Measurements from ENCODE around the gene SRRM2. TPM values are rescaled to one million over a fixed set of nuclear protein-coding genes. Genes with fewer than 3 reads are reported as not detected.

Gene SRRM2
- total RNA-seq, 2 experiments from 2014 or later: 501 to 511 TPM

- peaks cover 10% of the 10 kb centered on the region for H3K4me1 Mint-ChIP-seq (ENCODE audit: low read depth)
- CTCF ChIA-PET: interaction anchor here (0.9 kb wide), 1 partner anchor 182 kb away, joined by 3 read pairs; no protein-coding TSS in a partner anchor
- no peak for ATAC-seq
- H3K27ac Mint-ChIP-seq: no peak overlapping the region
- no peak overlapping the region for H3K4me3 Mint-ChIP-seq
- POLR2A ChIA-PET: interaction anchor here (0.7 to 0.8 kb wide), 3 partner anchors 11 to 784 kb away, joined by 3 read pairs; no protein-coding TSS in a partner anchor
- no peaks in the 10 kb centered on the region for H3K9me3 Mint-ChIP-seq (ENCODE audit: insufficient read depth)
- DNase-seq: no peak
- H3K36me3 Mint-ChIP-seq (ENCODE audit: low read depth): peaks cover 6% of the 10 kb centered on the region
- peaks cover 2% of the 10 kb centered on the region for H3K27me3 Mint-ChIP-seq (ENCODE audit: low read depth)
Observed at GRCh38 chr16:2745116-2745890, 7.1 kb upstream of the SRRM2 start.

GRCh38 chr16:2745961-2746360, 6.5 kb upstream of the SRRM2 start:
- Mint-ChIP-seq H3K36me3 (ENCODE audit: low read depth) (peaks cover 6% of the 10 kb centered on the region), H3K27me3 (ENCODE audit: low read depth) (peaks cover 2% of the 10 kb centered on the region), H3K4me3 (no peak overlapping the region), H3K4me1 (ENCODE audit: low read depth) (peaks cover 17% of the 10 kb centered on the region), H3K27ac (no peak overlapping the region), H3K9me3 (ENCODE audit: insufficient read depth) (no peaks in the 10 kb centered on the region)
- ChIA-PET CTCF (interaction anchor here (0.9 kb wide), 1 partner anchor 181 kb away, joined by 3 read pairs; no protein-coding TSS in a partner anchor), POLR2A (interaction anchor here (0.7 to 0.8 kb wide), 2 partner anchors 11 to 71 kb away, joined by 3 read pairs; no protein-coding TSS in a partner anchor)
- no peak for ATAC-seq
- DNase-seq: no peak

GRCh38 chr16:2748757-2749455, 3.5 kb upstream of the SRRM2 start:
- H3K27ac Mint-ChIP-seq: no peak overlapping the region
- H3K27me3 Mint-ChIP-seq (ENCODE audit: low read depth): peaks cover 2% of the 10 kb centered on the region
- H3K9me3 Mint-ChIP-seq (ENCODE audit: insufficient read depth): no peaks in the 10 kb centered on the region
- H3K4me1 Mint-ChIP-seq (ENCODE audit: low read depth): peaks cover 31% of the 10 kb centered on the region
- ChIA-PET CTCF (no interaction called here), POLR2A (interaction anchor here (5.8 kb wide), 1 partner anchor 26 kb away, joined by 60 read pairs; the partner anchor contains the start of gene ELOB)
- ATAC-seq: no peak
- no peak overlapping the region for H3K4me3 Mint-ChIP-seq
- peaks cover 22% of the 10 kb centered on the region for H3K36me3 Mint-ChIP-seq (ENCODE audit: low read depth)
- DNase-seq: no peak

- H3K27me3 Mint-ChIP-seq (ENCODE audit: low read depth): no peaks in the 10 kb centered on the region
- H3K4me3 Mint-ChIP-seq: no peak overlapping the region
- no peak for DNase-seq
- no peak for ATAC-seq
- peaks cover 37% of the 10 kb centered on the region for H3K4me1 Mint-ChIP-seq (ENCODE audit: low read depth)
- H3K27ac Mint-ChIP-seq: peak overlapping the region; percentile 68
- ChIA-PET CTCF (no interaction called here), POLR2A (interaction anchor here (5.8 kb wide), 1 partner anchor 26 kb away, joined by 60 read pairs; the partner anchor contains the start of gene ELOB)
- no peaks in the 10 kb centered on the region for H3K9me3 Mint-ChIP-seq (ENCODE audit: insufficient read depth)
- peaks cover 27% of the 10 kb centered on the region for H3K36me3 Mint-ChIP-seq (ENCODE audit: low read depth)
Observed at GRCh38 chr16:2749476-2749875, 3.0 kb upstream of the SRRM2 start.

GRCh38 chr16:2749936-2750335, 2.5 kb upstream of the SRRM2 start:
- CTCF ChIA-PET: no interaction called here
- DNase-seq (peak; percentile 46), ATAC-seq (no peak)
- Mint-ChIP-seq H3K36me3 (ENCODE audit: low read depth) (peaks cover 32% of the 10 kb centered on the region), H3K4me3 (peak overlapping the region; percentile 90), H3K27me3 (ENCODE audit: low read depth) (no peaks in the 10 kb centered on the region), H3K4me1 (ENCODE audit: low read depth) (peaks cover 41% of the 10 kb centered on the region), H3K27ac (peak overlapping the region; percentile 68), H3K9me3 (ENCODE audit: insufficient read depth) (no peaks in the 10 kb centered on the region)
- POLR2A ChIA-PET: interaction anchor here (5.8 kb wide), 1 partner anchor 25 kb away, joined by 60 read pairs; the partner anchor contains the start of gene ELOB

- Mint-ChIP-seq H3K4me1 (ENCODE audit: low read depth) (peaks cover 56% of the 10 kb centered on the region), H3K4me3 (peak overlapping the region; percentile 90), H3K36me3 (ENCODE audit: low read depth) (peaks cover 46% of the 10 kb centered on the region), H3K9me3 (ENCODE audit: insufficient read depth) (no peaks in the 10 kb centered on the region), H3K27ac (peak overlapping the region; percentile 99), H3K27me3 (ENCODE audit: low read depth) (no peaks in the 10 kb centered on the region)
- ChIA-PET CTCF (no interaction called here), POLR2A (interaction anchor here (1.1 to 5.8 kb wide), 5 partner anchors 10 to 116 kb away, joined by 4 to 60 read pairs (median 9); partner anchors contain the start of genes ELOB and KCTD5)
- ATAC-seq (no peak), DNase-seq (no peak)
Observed at GRCh38 chr16:2751577-2752034, 832 bp upstream of the SRRM2 start.

- Mint-ChIP-seq H3K9me3 (ENCODE audit: insufficient read depth) (no peaks in the 10 kb centered on the region), H3K4me3 (peak overlapping the region; percentile 95), H3K27ac (peak overlapping the region; percentile 99), H3K4me1 (ENCODE audit: low read depth) (peaks cover 66% of the 10 kb centered on the region), H3K36me3 (ENCODE audit: low read depth) (peaks cover 61% of the 10 kb centered on the region), H3K27me3 (ENCODE audit: low read depth) (no peaks in the 10 kb centered on the region)
- peak; percentile 48 for ATAC-seq
- POLR2A ChIA-PET: interaction anchor here (0.6 to 5.8 kb wide), 10 partner anchors 10 to 397 kb away, joined by 3 to 60 read pairs (median 4); partner anchors contain the start of genes AMDHD2, ELOB and KCTD5
- CTCF ChIA-PET: interaction anchor here (0.9 to 1.3 kb wide), 2 partner anchors 22 to 130 kb away, joined by 3 to 4 read pairs; partner anchors contain the start of gene FLYWCH2
- DNase-seq: peak; percentile 74
Observed at GRCh38 chr16:2752850-2753732, 653 bp downstream of the SRRM2 start.

GRCh38 chr16:2753733-2754020, 1.2 kb downstream of the SRRM2 start:
- Mint-ChIP-seq H3K27me3 (ENCODE audit: low read depth) (no peaks in the 10 kb centered on the region), H3K27ac (peak overlapping the region; percentile 63), H3K9me3 (ENCODE audit: insufficient read depth) (no peaks in the 10 kb centered on the region), H3K4me3 (peak overlapping the region; percentile 95), H3K36me3 (ENCODE audit: low read depth) (peaks cover 67% of the 10 kb centered on the region), H3K4me1 (ENCODE audit: low read depth) (peaks cover 67% of the 10 kb centered on the region)
- ChIA-PET CTCF (interaction anchor here (0.7 to 1.3 kb wide), 3 partner anchors 21 to 129 kb away, joined by 3 to 4 read pairs (median 3); partner anchors contain the start of gene FLYWCH2), POLR2A (interaction anchor here (1.3 to 5.8 kb wide), 5 partner anchors 9 to 71 kb away, joined by 4 to 60 read pairs (median 9); partner anchors contain the start of genes ELOB and KCTD5)
- DNase-seq (no peak), ATAC-seq (no peak)

- Mint-ChIP-seq H3K27me3 (ENCODE audit: low read depth) (no peaks in the 10 kb centered on the region), H3K9me3 (ENCODE audit: insufficient read depth) (no peaks in the 10 kb centered on the region), H3K36me3 (ENCODE audit: low read depth) (peaks cover 76% of the 10 kb centered on the region), H3K4me1 (ENCODE audit: low read depth) (peaks cover 63% of the 10 kb centered on the region), H3K27ac (peak overlapping the region; percentile 63), H3K4me3 (peak overlapping the region; percentile 95)
- DNase-seq: no peak
- CTCF ChIA-PET: no interaction called here
- ATAC-seq: no peak
- POLR2A ChIA-PET: interaction anchor here (1.3 to 5.8 kb wide), 2 partner anchors 13 to 20 kb away, joined by 4 to 60 read pairs; partner anchors contain the start of gene ELOB
Observed at GRCh38 chr16:2755158-2755557, 2.7 kb downstream of the SRRM2 start.

- Mint-ChIP-seq H3K4me1 (ENCODE audit: low read depth) (peaks cover 50% of the 10 kb centered on the region), H3K36me3 (ENCODE audit: low read depth) (peaks cover 84% of the 10 kb centered on the region), H3K27me3 (ENCODE audit: low read depth) (no peaks in the 10 kb centered on the region), H3K27ac (peak overlapping the region; percentile 13), H3K4me3 (no peak overlapping the region), H3K9me3 (ENCODE audit: insufficient read depth) (no peaks in the 10 kb centered on the region)
- no peak for ATAC-seq
- DNase-seq: no peak
- CTCF ChIA-PET: interaction anchor here (1.0 kb wide), 1 partner anchor 9 kb away, joined by 4 read pairs; no protein-coding TSS in a partner anchor
- POLR2A ChIA-PET: interaction anchor here (0.9 to 1.0 kb wide), 2 partner anchors 11 to 22 kb away, joined by 3 read pairs; no protein-coding TSS in a partner anchor
Observed at GRCh38 chr16:2756288-2757015, 4.0 kb downstream of the SRRM2 start.
